ENCODE results near the gene CILP. TPM values are rescaled to one million over a fixed set of nuclear protein-coding genes. Genes with fewer than 3 reads are reported as not detected.
"Not testable (repeated sequence)": the region's sequence is repeated elsewhere in the genome, so short reads cannot be mapped to it uniquely, and the experiment has no call there.

The CILP gene
- polyA plus RNA-seq, 1 experiment = 0.52 TPM

GRCh38 chr15:65233696-65234095 is 22.4 kb upstream of the CILP start:
- H3K4me3 ChIP-seq (ENCODE audit: low read depth, low read length) = no peak overlapping the region
- H3K27ac ChIP-seq (ENCODE audit: low read depth, low read length) = no peak overlapping the region
- ChIA-PET CTCF (interaction anchor here (0.7 kb wide), 1 partner anchor 38 kb away, joined by 3 read pairs; no protein-coding TSS in a partner anchor), POLR2A (interaction anchor here (0.6 kb wide), 1 partner anchor 19 kb away, joined by 3 read pairs; no protein-coding TSS in a partner anchor)
- TF ChIP-seq CTCF (IDR thresholded peaks at IDR 0.05; ENCODE audit: low read depth, low read length) = no peak
- no peaks in the 10 kb centered on the region for H3K9me3 ChIP-seq (ENCODE audit: control insufficient read depth, insufficient read depth, low read length)
- H3K27me3 ChIP-seq (ENCODE audit: control insufficient read depth, insufficient read depth, low read length) = no peaks in the 10 kb centered on the region
- DNase-seq (ENCODE audit: low read depth, low spot score) = no peak

GRCh38 chr15:65232520-65232919 is 21.2 kb upstream of the CILP start:
- Histone ChIP-seq H3K27me3 (ENCODE audit: control insufficient read depth, insufficient read depth, low read length) (no peaks in the 10 kb centered on the region), H3K9me3 (ENCODE audit: control insufficient read depth, insufficient read depth, low read length) (no peaks in the 10 kb centered on the region), H3K4me3 (ENCODE audit: low read depth, low read length) (no peak overlapping the region), H3K27ac (ENCODE audit: low read depth, low read length) (no peak overlapping the region)
- POLR2A ChIA-PET = no interaction called here
- CTCF ChIA-PET = no interaction called here
- no peak for TF ChIP-seq CTCF (IDR thresholded peaks at IDR 0.05; ENCODE audit: low read depth, low read length)
- DNase-seq (ENCODE audit: low read depth, low spot score) = no peak

- no peak for TF ChIP-seq CTCF (IDR thresholded peaks at IDR 0.05; ENCODE audit: low read depth, low read length)
- ChIA-PET CTCF (no interaction called here), POLR2A (no interaction called here)
- H3K27ac ChIP-seq (ENCODE audit: low read depth, low read length) = no peak overlapping the region
- H3K27me3 ChIP-seq (ENCODE audit: control insufficient read depth, insufficient read depth, low read length) = no peaks in the 10 kb centered on the region
- no peaks in the 10 kb centered on the region for H3K9me3 ChIP-seq (ENCODE audit: control insufficient read depth, insufficient read depth, low read length)
- DNase-seq (ENCODE audit: low read depth, low spot score) = no peak
- no peak overlapping the region for H3K4me3 ChIP-seq (ENCODE audit: low read depth, low read length)
Measured at GRCh38 chr15:65231306-65231705, 20.0 kb upstream of the CILP start.

GRCh38 chr15:65226901-65227300 is 15.6 kb upstream of the CILP start:
- CTCF ChIA-PET; POLR2A ChIA-PET; H3K4me3 ChIP-seq (ENCODE audit: low read depth, low read length); H3K9me3 ChIP-seq (ENCODE audit: control insufficient read depth, insufficient read depth, low read length); H3K27ac ChIP-seq (ENCODE audit: low read depth, low read length); DNase-seq (ENCODE audit: low read depth, low spot score): not testable (repeated sequence)
- peaks cover 15% of the 10 kb centered on the region for H3K27me3 ChIP-seq (ENCODE audit: control insufficient read depth, insufficient read depth, low read length)

GRCh38 chr15:65226221-65226620 is 14.9 kb upstream of the CILP start:
- Histone ChIP-seq H3K27me3 (ENCODE audit: control insufficient read depth, insufficient read depth, low read length) (peaks cover 16% of the 10 kb centered on the region), H3K4me3 (ENCODE audit: low read depth, low read length) (no peak overlapping the region), H3K27ac (ENCODE audit: low read depth, low read length) (no peak overlapping the region), H3K9me3 (ENCODE audit: control insufficient read depth, insufficient read depth, low read length) (no peaks in the 10 kb centered on the region)
- DNase-seq (ENCODE audit: low read depth, low spot score) = no peak
- TF ChIP-seq CTCF (IDR thresholded peaks at IDR 0.05; ENCODE audit: low read depth, low read length) = no peak
- CTCF ChIA-PET = no interaction called here
- POLR2A ChIA-PET = no interaction called here

- no peaks in the 10 kb centered on the region for H3K9me3 ChIP-seq (ENCODE audit: control insufficient read depth, insufficient read depth, low read length)
- ChIA-PET CTCF (no interaction called here), POLR2A (interaction anchor here (0.6 kb wide), 1 partner anchor 39 kb away, joined by 3 read pairs; the partner anchor contains the start of gene CLPX)
- no peak for TF ChIP-seq CTCF (IDR thresholded peaks at IDR 0.05; ENCODE audit: low read depth, low read length)
- no peak overlapping the region for H3K27ac ChIP-seq (ENCODE audit: low read depth, low read length)
- no peak overlapping the region for H3K4me3 ChIP-seq (ENCODE audit: low read depth, low read length)
- DNase-seq (ENCODE audit: low read depth, low spot score) = no peak
- H3K27me3 ChIP-seq (ENCODE audit: control insufficient read depth, insufficient read depth, low read length) = peaks cover 16% of the 10 kb centered on the region
Measured at GRCh38 chr15:65223996-65224395, 12.7 kb upstream of the CILP start.

Measured in AG04450 (cell line).